Measurements from ENCODE around the gene CFAP92. TPM values are rescaled to one million over a fixed set of nuclear protein-coding genes. Genes with fewer than 3 reads are reported as not detected.

CFAP92 gene
- total and polyA plus RNA-seq, 2 donors (not counting 3 experiments of a cell fraction or from before 2014, with no cell fraction given): 0.04 to 0.62 TPM

DNA sequence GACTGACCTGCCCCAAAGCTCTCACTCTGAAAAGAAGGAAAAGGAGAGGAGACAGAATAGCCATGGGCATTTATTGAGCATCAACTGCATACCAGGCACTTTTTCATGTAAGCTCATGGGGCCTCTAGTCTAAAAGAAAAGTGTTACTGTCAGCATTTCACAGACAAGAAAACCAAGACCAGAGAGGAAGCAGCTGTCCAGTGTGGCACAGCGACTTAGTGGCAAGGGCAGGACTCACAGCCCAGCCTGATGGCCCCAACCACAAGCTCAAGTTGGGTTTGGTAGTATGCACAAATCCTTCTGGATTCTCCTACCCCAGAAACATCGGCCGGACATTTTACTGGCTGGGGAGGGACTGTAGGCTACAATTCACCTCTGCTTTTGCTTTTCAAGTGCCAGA lies 13.0 kb upstream of the CFAP92 start:
- H3K9me1 ChIP-seq (replicated peaks; ENCODE audit: control insufficient read depth, extremely low read depth, insufficient read depth, low read length): no peaks in the 10 kb centered on the region
- CTCF ChIA-PET: interaction anchor here (1.3 kb wide), 1 partner anchor 9 kb away, joined by 3 read pairs; no protein-coding TSS in a partner anchor
- H3K4me1 ChIP-seq (ENCODE audit: control insufficient read depth, extremely low read depth, insufficient read depth, low read length): peaks cover 10% of the 10 kb centered on the region
- no peaks in the 10 kb centered on the region for H3K79me2 ChIP-seq (ENCODE audit: control insufficient read depth, insufficient read depth, low read length)
- no peaks in the 10 kb centered on the region for H4K20me1 ChIP-seq (replicated peaks; ENCODE audit: control insufficient read depth, extremely low read depth, insufficient read depth, low read length)
- no peak overlapping the region for H3K4me2 ChIP-seq (ENCODE audit: insufficient read depth, low read length)
- H3K9me3 ChIP-seq (replicated peaks; ENCODE audit: control insufficient read depth, insufficient read depth, low read length): no peaks in the 10 kb centered on the region
- POLR2A ChIA-PET: interaction anchor here (0.6 kb wide), 1 partner anchor 143 kb away, joined by 8 read pairs; no protein-coding TSS in a partner anchor
- no peaks in the 10 kb centered on the region for H3K36me3 ChIP-seq (ENCODE audit: control insufficient read depth in 2 of 2, extremely low read depth in 1 of 2, insufficient read depth in 2 of 2, low read length in 2 of 2)
- DNase-seq (ENCODE audit: low read depth, low spot score): no peak
- no peak for TF ChIP-seq EZH2 (IDR thresholded peaks at IDR 0.05; ENCODE audit: borderline replicate concordance, low read depth, low read length, severe bottlenecking)
- TF ChIP-seq FOS (IDR thresholded peaks at IDR 0.05; ENCODE audit: borderline replicate concordance, insufficient read depth, low read length): no peak
- no peak for TF ChIP-seq MYC (IDR thresholded peaks at IDR 0.05; ENCODE audit: low read depth, low read length)
- TF ChIP-seq POLR2A (IDR thresholded peaks at IDR 0.05; ENCODE audit: low read depth, low read length): no peak
- TF ChIP-seq GATA2 (IDR thresholded peaks at IDR 0.05; ENCODE audit: insufficient read depth, insufficient read length, low read depth, low read length): no peak
- TF ChIP-seq, protein P1, sequence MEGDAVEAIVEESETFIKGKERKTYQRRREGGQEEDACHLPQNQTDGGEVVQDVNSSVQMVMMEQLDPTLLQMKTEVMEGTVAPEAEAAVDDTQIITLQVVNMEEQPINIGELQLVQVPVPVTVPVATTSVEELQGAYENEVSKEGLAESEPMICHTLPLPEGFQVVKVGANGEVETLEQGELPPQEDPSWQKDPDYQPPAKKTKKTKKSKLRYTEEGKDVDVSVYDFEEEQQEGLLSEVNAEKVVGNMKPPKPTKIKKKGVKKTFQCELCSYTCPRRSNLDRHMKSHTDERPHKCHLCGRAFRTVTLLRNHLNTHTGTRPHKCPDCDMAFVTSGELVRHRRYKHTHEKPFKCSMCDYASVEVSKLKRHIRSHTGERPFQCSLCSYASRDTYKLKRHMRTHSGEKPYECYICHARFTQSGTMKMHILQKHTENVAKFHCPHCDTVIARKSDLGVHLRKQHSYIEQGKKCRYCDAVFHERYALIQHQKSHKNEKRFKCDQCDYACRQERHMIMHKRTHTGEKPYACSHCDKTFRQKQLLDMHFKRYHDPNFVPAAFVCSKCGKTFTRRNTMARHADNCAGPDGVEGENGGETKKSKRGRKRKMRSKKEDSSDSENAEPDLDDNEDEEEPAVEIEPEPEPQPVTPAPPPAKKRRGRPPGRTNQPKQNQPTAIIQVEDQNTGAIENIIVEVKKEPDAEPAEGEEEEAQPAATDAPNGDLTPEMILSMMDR (IDR thresholded peaks at IDR 0.05; ENCODE audit: extremely low read depth in 1 of 2, insufficient read depth in 1 of 2, low read depth in 1 of 2, low read length in 2 of 2): no peak
- TF ChIP-seq, protein P2, sequence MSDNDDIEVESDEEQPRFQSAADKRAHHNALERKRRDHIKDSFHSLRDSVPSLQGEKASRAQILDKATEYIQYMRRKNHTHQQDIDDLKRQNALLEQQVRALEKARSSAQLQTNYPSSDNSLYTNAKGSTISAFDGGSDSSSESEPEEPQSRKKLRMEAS (IDR thresholded peaks at IDR 0.05; ENCODE audit: insufficient read depth, insufficient read length): no peak
- no peak for TF ChIP-seq JUN (IDR thresholded peaks at IDR 0.05; ENCODE audit: borderline replicate concordance, insufficient read depth, insufficient read length, low read depth)
- TF ChIP-seq POLR2AphosphoS5 (IDR thresholded peaks at IDR 0.05; ENCODE audit: insufficient read depth, low read depth, low read length): no peak
- peaks cover 15 to 19% of the 10 kb centered on the region in 2 experiments for H3K27me3 ChIP-seq (ENCODE audit: control insufficient read depth in 2 of 2, insufficient read depth in 2 of 2, low read length in 2 of 2)
- H3K27ac ChIP-seq (ENCODE audit: insufficient read depth, low read depth, low read length): no peak overlapping the region
- FAIRE-seq: no peak
- no peak overlapping the region for H3K9ac ChIP-seq (replicated peaks; ENCODE audit: extremely low read depth, insufficient read depth, low read length)
- intact Hi-C loops (cut with micrococcal nuclease) (no loop called here), dilution Hi-C loops (cut with MboI; ENCODE audit: extremely low pct_ligation_motif_present, low sequenced_read_pairs) (no loop called here)
- BruUV-seq (replicated peaks): no TSS peak
- H3K4me3 ChIP-seq (replicated peaks in 1 of 3; ENCODE audit: insufficient read depth in 1 of 3, low read depth in 1 of 3, low read length in 3 of 3): no peak overlapping the region
- H2AFZ ChIP-seq (ENCODE audit: low read depth, low read length): no peak overlapping the region
